Keratinocyte (primary cell): Measurements from ENCODE around the gene FBXO8. TPM values are rescaled to one million over a fixed set of nuclear protein-coding genes. Genes with fewer than 3 reads are reported as not detected.

Experiments
- DNase-seq: peaks from one replicate; pipeline ENCODE4 v3.0.0-alpha.2; 2011; ENCODE audit warnings: low read depth, missing footprints, low spot score
- FAIRE-seq: peaks from 2 replicates; lab custom pipeline; 2011; peaks lifted over from hg19 to GRCh38; lab: Jason Lieb, UNC
- H2AFZ ChIP-seq: 2 replicates; pipeline ENCODE4 v1.6.0; 2012; ENCODE audit warnings: low read length, control low read depth, inconsistent platforms; ENCODE audit not compliant: control insufficient read depth
- H3K27ac ChIP-seq: 2 replicates; pipeline ENCODE4 v1.5.1; 2011; ENCODE audit warnings: low read length; ENCODE audit not compliant: control insufficient read depth, insufficient read depth
- H3K27me3 ChIP-seq: 3 replicates; pipeline ENCODE4 v1.6.0; 2011; ENCODE audit warnings: low read length; ENCODE audit not compliant: control insufficient read depth, insufficient read depth; ENCODE audit errors: extremely low read depth
- H3K36me3 ChIP-seq, 2 experiments: 2 replicates in 1 of 2; 3 replicates in 1 of 2; pipeline ENCODE4 v1.5.1; 2011; ENCODE audit warnings: low read length in 2 of 2, mild to moderate bottlenecking in 1 of 2; ENCODE audit not compliant: control insufficient read depth in 2 of 2, insufficient read depth in 2 of 2; ENCODE audit errors: extremely low read depth in 1 of 2
- H3K4me1 ChIP-seq: 3 replicates; pipeline ENCODE4 v1.5.1; 2011; ENCODE audit warnings: low read length; ENCODE audit not compliant: control insufficient read depth, insufficient read depth; ENCODE audit errors: extremely low read depth
- H3K4me2 ChIP-seq: 3 replicates; pipeline ENCODE4 v1.6.0; 2011; ENCODE audit warnings: low read depth, low read length; ENCODE audit not compliant: control insufficient read depth, insufficient read depth; ENCODE audit errors: extremely low read depth
- H3K4me3 ChIP-seq, 3 experiments: fragments of 200-600 bp in 1 of 3; sonication (generic) in 1 of 3; 2 replicates in 2 of 3; 3 replicates in 1 of 3; pipeline ENCODE4 v1.5.1; 2011 to 2016; ENCODE audit warnings: low read length in 3 of 3, mild to moderate bottlenecking in 3 of 3, control low read depth in 2 of 3, inconsistent platforms in 1 of 3, low read depth in 1 of 3, mixed read lengths in 1 of 3, mixed run types in 1 of 3, moderate library complexity in 1 of 3; ENCODE audit not compliant: control insufficient read depth in 2 of 3, insufficient read depth in 2 of 3; ENCODE audit errors: extremely low read depth in 1 of 3
- H3K79me2 ChIP-seq: 2 replicates; pipeline ENCODE4 v1.6.0; 2012; ENCODE audit warnings: low read length; ENCODE audit not compliant: control insufficient read depth, insufficient read depth
- H3K9ac ChIP-seq: 3 replicates; pipeline ENCODE4 v1.6.0; 2011; ENCODE audit warnings: low read length; ENCODE audit not compliant: control insufficient read depth, insufficient read depth; ENCODE audit errors: extremely low read depth
- H3K9me1 ChIP-seq: 3 replicates; pipeline ENCODE4 v1.6.0; 2011; ENCODE audit warnings: low read length; ENCODE audit not compliant: control insufficient read depth, insufficient read depth; ENCODE audit errors: extremely low read depth
- H3K9me3 ChIP-seq: 2 replicates; pipeline ENCODE4 v1.5.1; 2012; ENCODE audit warnings: low read depth, low read length; ENCODE audit not compliant: control insufficient read depth
- H4K20me1 ChIP-seq: 3 replicates; pipeline ENCODE4 v1.6.0; 2011; ENCODE audit warnings: low read length; ENCODE audit not compliant: control insufficient read depth, insufficient read depth; ENCODE audit errors: extremely low read depth
- EZH2 ChIP-seq: IDR thresholded peaks from one replicate; pipeline ENCODE4 v1.6.1; 2012; ENCODE audit warnings: inconsistent platforms, mild to moderate bottlenecking, low read length, moderate library complexity
- dilution Hi-C: fragments of 300-500 bp; cut with MboI; formaldehyde crosslinking; loops from one replicate; pipeline ENCODE4 v1.7.0; 2020; ENCODE audit warnings: low sequenced_read_pairs; ENCODE audit not compliant: extremely low pct_ligation_motif_present
- polyA plus RNA-seq, 5 experiments: library from polyadenylated mRNA; depleted of rRNA in 3 of 5; stranded (reverse) in 3 of 5; stranded (forward) in 1 of 5; unstranded in 1 of 5; fragments of >200 nt; gene quantifications; 1 replicate in 1 of 5; 2 replicates in 3 of 5; 3 replicates in 1 of 5; pipeline versions ENCODE4 v1.2.1 to v1.2.3, GENCODE V29; 2011 to 2012; ENCODE audit warnings: missing spikeins in 2 of 5, low read depth in 1 of 5, low replicate concordance in 1 of 5
- TF ChIP-seq, protein P1 (sequence below), 3 experiments: IDR thresholded peaks in 1 of 3; conservative IDR thresholded peaks in 1 of 3; optimal IDR thresholded peaks in 1 of 3; 2 replicates in 2 of 3; 3 replicates in 1 of 3; pipeline versions ENCODE3 to v1.5.1; 2011; ENCODE audit warnings: low read length in 3 of 3, mild to moderate bottlenecking in 3 of 3, moderate library complexity in 2 of 3, control low read depth in 1 of 3, inconsistent platforms in 1 of 3; ENCODE audit not compliant: insufficient read depth in 2 of 3; ENCODE audit errors: extremely low read depth in 1 of 3

The FBXO8 gene
- polyA plus RNA-seq, 1 donor (not counting 4 experiments of a cell fraction or from before 2014, with no cell fraction given) = 21.0 TPM

DNA sequence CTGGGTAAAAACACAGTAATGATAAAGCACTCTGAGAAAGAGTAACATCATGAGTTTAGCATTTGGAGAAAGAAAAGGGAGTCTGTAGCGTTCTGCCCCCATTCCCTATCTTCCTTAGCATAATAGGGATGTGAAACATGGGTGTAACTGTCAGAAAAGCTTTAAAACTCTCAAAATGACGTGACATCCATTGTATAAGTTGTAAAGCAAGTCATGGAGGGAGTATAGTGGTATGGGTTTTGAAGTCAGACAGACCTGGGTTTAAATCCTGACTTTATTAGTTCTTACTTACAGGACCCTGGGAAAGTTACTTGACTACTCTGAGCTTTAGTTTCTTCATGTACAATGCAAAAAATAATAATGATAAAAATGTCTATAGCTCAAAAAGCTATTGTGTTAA lies 17.1 kb downstream of the FBXO8 start:
- no peak overlapping the region for H3K4me3 ChIP-seq
- no peak overlapping the region for H3K27ac ChIP-seq
- H3K4me1 ChIP-seq = peaks cover 4% of the 10 kb centered on the region
- DNase-seq = no peak
- H3K36me3 ChIP-seq = peaks cover 0 to 2% of the 10 kb centered on the region in 2 experiments
- H3K4me2 ChIP-seq = no peak overlapping the region
- no peaks in the 10 kb centered on the region for H3K27me3 ChIP-seq
- dilution Hi-C loops = no loop called here
- H3K9me1 ChIP-seq = no peaks in the 10 kb centered on the region
- no peaks in the 10 kb centered on the region for H3K9me3 ChIP-seq
- no peak overlapping the region for H3K9ac ChIP-seq
- H4K20me1 ChIP-seq = no peaks in the 10 kb centered on the region
- peak; percentile 36 for FAIRE-seq
- TF ChIP-seq EZH2 = no peak
- TF ChIP-seq, protein P1, sequence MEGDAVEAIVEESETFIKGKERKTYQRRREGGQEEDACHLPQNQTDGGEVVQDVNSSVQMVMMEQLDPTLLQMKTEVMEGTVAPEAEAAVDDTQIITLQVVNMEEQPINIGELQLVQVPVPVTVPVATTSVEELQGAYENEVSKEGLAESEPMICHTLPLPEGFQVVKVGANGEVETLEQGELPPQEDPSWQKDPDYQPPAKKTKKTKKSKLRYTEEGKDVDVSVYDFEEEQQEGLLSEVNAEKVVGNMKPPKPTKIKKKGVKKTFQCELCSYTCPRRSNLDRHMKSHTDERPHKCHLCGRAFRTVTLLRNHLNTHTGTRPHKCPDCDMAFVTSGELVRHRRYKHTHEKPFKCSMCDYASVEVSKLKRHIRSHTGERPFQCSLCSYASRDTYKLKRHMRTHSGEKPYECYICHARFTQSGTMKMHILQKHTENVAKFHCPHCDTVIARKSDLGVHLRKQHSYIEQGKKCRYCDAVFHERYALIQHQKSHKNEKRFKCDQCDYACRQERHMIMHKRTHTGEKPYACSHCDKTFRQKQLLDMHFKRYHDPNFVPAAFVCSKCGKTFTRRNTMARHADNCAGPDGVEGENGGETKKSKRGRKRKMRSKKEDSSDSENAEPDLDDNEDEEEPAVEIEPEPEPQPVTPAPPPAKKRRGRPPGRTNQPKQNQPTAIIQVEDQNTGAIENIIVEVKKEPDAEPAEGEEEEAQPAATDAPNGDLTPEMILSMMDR (optimal IDR thresholded peaks at IDR 0.05 in 1 of 3, IDR thresholded peaks at IDR 0.05 in 1 of 3, conservative IDR thresholded peaks at IDR 0.05 in 1 of 3; ENCODE audit: extremely low read depth in 1 of 3, insufficient read depth in 2 of 3, low read length in 3 of 3) = no peak
- H2AFZ ChIP-seq = no peak overlapping the region
- no peaks in the 10 kb centered on the region for H3K79me2 ChIP-seq

DNA sequence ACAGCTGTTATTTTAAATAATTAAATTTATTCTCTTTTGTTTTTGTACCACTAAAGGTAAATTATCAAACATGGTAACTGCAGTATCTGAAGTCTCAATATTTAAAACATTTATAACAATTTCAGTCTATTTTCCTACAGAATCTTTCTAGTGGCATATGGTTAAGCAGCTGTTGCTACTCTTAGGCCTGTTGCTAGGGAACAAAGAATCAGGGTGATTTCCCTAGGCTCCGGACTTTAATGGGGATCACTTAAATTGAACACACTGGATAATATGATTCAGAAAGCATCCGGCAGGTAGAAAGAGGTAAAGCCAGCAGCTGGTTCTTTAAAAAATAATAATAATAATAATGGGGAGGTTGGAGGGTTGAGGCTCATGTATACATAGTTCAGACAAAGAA lies 17.6 kb downstream of the FBXO8 start:
- no peak for TF ChIP-seq EZH2
- TF ChIP-seq, protein P1 (optimal IDR thresholded peaks at IDR 0.05 in 1 of 3, IDR thresholded peaks at IDR 0.05 in 1 of 3, conservative IDR thresholded peaks at IDR 0.05 in 1 of 3; ENCODE audit: extremely low read depth in 1 of 3, insufficient read depth in 2 of 3, low read length in 3 of 3) = no peak
- Histone ChIP-seq H3K9ac (no peak overlapping the region), H3K4me3 (no peak overlapping the region), H3K4me2 (no peak overlapping the region), H3K9me3 (no peaks in the 10 kb centered on the region), H3K9me1 (no peaks in the 10 kb centered on the region), H3K27me3 (no peaks in the 10 kb centered on the region), H3K79me2 (no peaks in the 10 kb centered on the region), H2AFZ (no peak overlapping the region), H3K27ac (no peak overlapping the region), H4K20me1 (no peaks in the 10 kb centered on the region), H3K4me1 (peaks cover 4% of the 10 kb centered on the region), H3K36me3 (peaks cover 0 to 2% of the 10 kb centered on the region in 2 experiments)
- dilution Hi-C loops = no loop called here
- FAIRE-seq = no peak
- DNase-seq = no peak
